ENCODE measurements around the gene ACO2. TPM values are rescaled to one million over a fixed set of nuclear protein-coding genes. Genes with fewer than 3 reads are reported as not detected.
A peak's percentile ranks its signal among the peaks of the same experiment; 100 is the strongest.

ACO2 gene
- total and polyA plus RNA-seq, 2 of the 13 experiments (the other 11 are each of a cell fraction or from before 2014, with no cell fraction given) = 19.2 to 45.6 TPM

GRCh38 chr22:41565403-41566054 lies 96.6 kb downstream of the ACO2 start (continued):
- TF ChIP-seq, protein P1, sequence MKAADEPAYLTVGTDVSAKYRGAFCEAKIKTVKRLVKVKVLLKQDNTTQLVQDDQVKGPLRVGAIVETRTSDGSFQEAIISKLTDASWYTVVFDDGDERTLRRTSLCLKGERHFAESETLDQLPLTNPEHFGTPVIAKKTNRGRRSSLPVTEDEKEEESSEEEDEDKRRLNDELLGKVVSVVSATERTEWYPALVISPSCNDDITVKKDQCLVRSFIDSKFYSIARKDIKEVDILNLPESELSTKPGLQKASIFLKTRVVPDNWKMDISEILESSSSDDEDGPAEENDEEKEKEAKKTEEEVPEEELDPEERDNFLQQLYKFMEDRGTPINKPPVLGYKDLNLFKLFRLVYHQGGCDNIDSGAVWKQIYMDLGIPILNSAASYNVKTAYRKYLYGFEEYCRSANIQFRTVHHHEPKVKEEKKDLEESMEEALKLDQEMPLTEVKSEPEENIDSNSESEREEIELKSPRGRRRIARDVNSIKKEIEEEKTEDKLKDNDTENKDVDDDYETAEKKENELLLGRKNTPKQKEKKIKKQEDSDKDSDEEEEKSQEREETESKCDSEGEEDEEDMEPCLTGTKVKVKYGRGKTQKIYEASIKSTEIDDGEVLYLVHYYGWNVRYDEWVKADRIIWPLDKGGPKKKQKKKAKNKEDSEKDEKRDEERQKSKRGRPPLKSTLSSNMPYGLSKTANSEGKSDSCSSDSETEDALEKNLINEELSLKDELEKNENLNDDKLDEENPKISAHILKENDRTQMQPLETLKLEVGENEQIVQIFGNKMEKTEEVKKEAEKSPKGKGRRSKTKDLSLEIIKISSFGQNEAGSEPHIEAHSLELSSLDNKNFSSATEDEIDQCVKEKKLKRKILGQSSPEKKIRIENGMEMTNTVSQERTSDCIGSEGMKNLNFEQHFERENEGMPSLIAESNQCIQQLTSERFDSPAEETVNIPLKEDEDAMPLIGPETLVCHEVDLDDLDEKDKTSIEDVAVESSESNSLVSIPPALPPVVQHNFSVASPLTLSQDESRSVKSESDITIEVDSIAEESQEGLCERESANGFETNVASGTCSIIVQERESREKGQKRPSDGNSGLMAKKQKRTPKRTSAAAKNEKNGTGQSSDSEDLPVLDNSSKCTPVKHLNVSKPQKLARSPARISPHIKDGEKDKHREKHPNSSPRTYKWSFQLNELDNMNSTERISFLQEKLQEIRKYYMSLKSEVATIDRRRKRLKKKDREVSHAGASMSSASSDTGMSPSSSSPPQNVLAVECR (CRISPR knock-in tag; IDR thresholded peaks at IDR 0.05; ENCODE audit: borderline replicate concordance) = 0 out of 2 replicates have a peak, but pooled peaks have one; percentile 23
- TF ChIP-seq, protein P2, sequence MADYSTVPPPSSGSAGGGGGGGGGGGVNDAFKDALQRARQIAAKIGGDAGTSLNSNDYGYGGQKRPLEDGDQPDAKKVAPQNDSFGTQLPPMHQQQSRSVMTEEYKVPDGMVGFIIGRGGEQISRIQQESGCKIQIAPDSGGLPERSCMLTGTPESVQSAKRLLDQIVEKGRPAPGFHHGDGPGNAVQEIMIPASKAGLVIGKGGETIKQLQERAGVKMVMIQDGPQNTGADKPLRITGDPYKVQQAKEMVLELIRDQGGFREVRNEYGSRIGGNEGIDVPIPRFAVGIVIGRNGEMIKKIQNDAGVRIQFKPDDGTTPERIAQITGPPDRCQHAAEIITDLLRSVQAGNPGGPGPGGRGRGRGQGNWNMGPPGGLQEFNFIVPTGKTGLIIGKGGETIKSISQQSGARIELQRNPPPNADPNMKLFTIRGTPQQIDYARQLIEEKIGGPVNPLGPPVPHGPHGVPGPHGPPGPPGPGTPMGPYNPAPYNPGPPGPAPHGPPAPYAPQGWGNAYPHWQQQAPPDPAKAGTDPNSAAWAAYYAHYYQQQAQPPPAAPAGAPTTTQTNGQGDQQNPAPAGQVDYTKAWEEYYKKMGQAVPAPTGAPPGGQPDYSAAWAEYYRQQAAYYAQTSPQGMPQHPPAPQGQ (CRISPR knock-in tag; IDR thresholded peaks at IDR 0.05; ENCODE audit: borderline replicate concordance) = no peak
- no peak for TF ChIP-seq HOXA3 (CRISPR knock-in tag; IDR thresholded peaks at IDR 0.05)
- TF ChIP-seq MAFK (conservative IDR thresholded peaks at IDR 0.05 in 1 of 2, IDR thresholded peaks at IDR 0.05 in 1 of 2; ENCODE audit: low read length in 2 of 2) = peak; percentile 26 to 60; a peak in 2 of 4 replicates
- TF ChIP-seq FOSL2 (CRISPR knock-in tag; IDR thresholded peaks at IDR 0.05) = peak; percentile 82
- peak; percentile 46 for TF ChIP-seq NFE2L2 (IDR thresholded peaks at IDR 0.05; ENCODE audit: low read length)
- TF ChIP-seq PAXIP1 (CRISPR knock-in tag; conservative IDR thresholded peaks at IDR 0.05) = peak; percentile 41
- TF ChIP-seq, protein P3, sequence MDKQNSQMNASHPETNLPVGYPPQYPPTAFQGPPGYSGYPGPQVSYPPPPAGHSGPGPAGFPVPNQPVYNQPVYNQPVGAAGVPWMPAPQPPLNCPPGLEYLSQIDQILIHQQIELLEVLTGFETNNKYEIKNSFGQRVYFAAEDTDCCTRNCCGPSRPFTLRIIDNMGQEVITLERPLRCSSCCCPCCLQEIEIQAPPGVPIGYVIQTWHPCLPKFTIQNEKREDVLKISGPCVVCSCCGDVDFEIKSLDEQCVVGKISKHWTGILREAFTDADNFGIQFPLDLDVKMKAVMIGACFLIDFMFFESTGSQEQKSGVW (CRISPR knock-in tag; IDR thresholded peaks at IDR 0.05; ENCODE audit: borderline replicate concordance) = no peak
- TF ChIP-seq HNF1B (CRISPR knock-in tag; IDR thresholded peaks at IDR 0.05) = peak; percentile 53; the same call in 1 of the 2 replicates
- TF ChIP-seq ETV5 (CRISPR knock-in tag; IDR thresholded peaks at IDR 0.05; ENCODE audit: borderline replicate concordance) = no peak
- 0 out of 2 replicates have a peak, but pooled peaks have one; percentile 9 for TF ChIP-seq HNF4G (IDR thresholded peaks at IDR 0.05; ENCODE audit: borderline replicate concordance, low read depth, low read length)
- no peak for TF ChIP-seq HNF4G (CRISPR knock-in tag; IDR thresholded peaks at IDR 0.05; ENCODE audit: borderline replicate concordance, low read depth)
- peak; percentile 30; the same call in 1 of the 2 replicates for TF ChIP-seq ZNF501 (CRISPR knock-in tag; IDR thresholded peaks at IDR 0.05)

Measured in HepG2 (cell line).